ENCODE measurements around the gene TRIM31. TPM values are rescaled to one million over a fixed set of nuclear protein-coding genes. Genes with fewer than 3 reads are reported as not detected.

TRIM31 gene, protein sequence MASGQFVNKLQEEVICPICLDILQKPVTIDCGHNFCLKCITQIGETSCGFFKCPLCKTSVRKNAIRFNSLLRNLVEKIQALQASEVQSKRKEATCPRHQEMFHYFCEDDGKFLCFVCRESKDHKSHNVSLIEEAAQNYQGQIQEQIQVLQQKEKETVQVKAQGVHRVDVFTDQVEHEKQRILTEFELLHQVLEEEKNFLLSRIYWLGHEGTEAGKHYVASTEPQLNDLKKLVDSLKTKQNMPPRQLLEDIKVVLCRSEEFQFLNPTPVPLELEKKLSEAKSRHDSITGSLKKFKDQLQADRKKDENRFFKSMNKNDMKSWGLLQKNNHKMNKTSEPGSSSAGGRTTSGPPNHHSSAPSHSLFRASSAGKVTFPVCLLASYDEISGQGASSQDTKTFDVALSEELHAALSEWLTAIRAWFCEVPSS
- polyA plus RNA-seq (ENCODE audit: insufficient read length in 10 of 10), result under 1 TPM in 3 of 10 donors, not detected in 7; 0.16 to 0.38 (median 0.37) TPM
- long read RNA-seq, donor 1, result 0 reads
- long read RNA-seq, donor 2, result 0 reads
- long read RNA-seq, donor 3, result 0 reads
- long read RNA-seq, donor 4, result 0 reads
- long read RNA-seq, donor 5, result 0 reads
- long read RNA-seq, donor 6, result 0 reads
- long read RNA-seq, donor 7, result 0 reads
- long read RNA-seq, donor 8, result 0 reads
- long read RNA-seq, donor 9, result 0 reads

DNA sequence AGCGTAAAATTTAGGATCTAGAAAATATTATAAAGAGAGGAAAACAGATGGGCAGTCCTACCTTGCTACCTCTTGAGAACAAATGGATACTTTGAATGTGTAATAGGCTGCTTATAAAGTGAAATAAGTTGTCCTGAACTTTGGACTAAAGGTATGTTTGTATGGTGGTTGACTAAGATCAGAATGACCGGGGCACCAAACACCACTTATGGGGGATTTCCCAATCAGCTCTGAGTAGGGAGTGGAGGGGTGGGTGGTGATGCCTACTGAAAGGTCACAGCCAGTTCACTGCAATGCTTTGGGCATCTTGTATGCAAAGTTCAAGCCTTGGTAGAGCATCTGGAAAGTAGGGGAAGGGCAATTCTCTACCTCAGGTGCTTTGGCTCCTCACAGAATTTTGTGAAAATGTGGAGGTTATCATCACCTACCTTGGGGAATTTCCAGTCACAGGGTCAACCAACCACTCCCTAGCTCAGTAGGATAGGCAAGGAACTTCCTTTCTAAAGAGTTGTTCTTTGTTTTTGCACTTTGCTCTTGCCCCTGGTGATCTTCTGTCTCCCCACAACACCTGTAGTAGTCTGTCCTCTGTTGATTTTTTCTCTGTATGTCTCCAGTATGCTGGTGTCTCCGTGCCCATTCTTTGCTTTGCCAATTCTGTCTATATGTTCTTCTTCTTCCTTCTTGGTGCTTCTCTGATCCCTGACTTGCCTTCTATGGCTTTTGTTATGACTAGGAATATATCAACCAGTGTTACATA lies at the start of gene TRIM31:
TSS of gene TRIM31 (minus strand) at position 88 of the 757 bp plus-strand sequence. CDS start 285 bp downstream, outside the sequence.
- no peak for DNase-seq

DNA sequence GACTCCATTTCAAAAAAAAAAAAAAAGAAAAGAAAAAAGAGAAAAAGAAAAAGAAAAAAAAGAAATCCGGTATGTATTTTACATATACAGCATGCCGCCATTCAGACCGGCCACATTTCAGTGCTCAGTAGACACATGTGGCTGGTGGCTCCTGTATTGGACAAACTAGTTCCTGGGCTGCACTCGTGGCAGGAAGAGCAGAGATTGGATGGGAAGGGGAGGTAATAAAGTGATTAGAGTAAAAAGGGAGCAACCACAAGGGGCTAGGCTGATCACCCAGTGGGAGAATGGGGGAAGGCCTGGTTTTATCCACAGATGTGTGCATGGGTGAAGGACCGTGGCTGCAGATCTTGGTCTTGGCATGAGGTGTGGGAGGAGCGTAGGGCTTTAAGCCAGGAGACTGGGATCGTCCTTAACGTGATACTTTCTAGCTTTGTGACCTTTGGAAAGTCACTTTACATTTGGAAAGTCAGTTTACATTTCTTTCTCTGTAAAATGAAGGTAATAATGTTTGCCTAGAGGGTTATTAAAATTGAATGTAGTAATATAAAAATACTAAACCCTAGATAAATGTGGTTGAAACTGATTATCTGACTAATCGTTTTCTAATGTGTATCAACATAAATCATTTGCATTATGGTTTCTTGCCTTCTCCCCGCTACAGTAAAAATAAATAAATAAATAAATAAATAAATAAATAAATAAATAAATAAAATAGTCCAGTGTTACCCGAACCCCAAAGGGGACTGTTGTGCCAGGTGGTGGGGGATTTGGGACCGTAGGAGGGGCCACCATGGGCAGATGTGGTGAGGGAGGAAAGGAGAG lies 49.6 kb upstream of the TRIM31 start:
- DNase-seq, result no peak

DNA sequence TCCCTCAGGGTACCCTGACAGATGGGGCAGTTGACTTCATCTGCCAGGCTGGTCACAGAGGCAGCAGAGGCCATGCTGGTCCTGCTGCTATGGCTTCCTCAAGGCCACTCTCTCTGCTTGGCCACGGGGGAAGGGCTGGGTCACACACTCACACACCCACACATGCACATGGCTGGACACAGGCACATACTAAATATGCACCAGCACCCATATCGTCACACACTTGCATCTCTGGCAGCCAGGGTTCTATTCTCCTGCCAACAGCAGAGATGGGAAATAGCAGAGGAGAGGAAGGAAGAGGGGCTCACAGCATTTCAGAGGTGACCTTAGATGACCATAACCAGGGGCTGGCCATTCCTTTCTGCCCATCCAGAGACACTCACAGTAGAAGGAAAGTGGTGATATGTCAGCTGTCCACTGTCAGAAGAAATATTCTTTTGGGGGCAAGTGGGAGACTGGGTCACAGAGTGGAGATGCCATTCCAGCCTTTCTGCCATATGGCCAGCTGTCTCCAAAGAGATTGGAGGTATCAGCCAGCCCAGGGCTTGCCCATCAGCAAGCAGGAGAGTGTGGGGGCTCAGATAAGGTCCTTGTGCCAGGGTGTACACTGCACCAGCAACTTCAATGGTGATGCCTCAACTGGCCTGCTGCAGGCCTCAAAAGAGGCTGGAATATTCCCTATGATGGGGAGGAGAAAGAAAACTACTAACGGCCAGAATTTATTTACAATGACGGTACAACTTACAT lies 48.1 kb upstream of the TRIM31 start, which contains the start of gene TRIM10:
TSS of gene TRIM10 (minus strand) at position 427 of the 747 bp plus-strand sequence. CDS start at position 74, 353 bp downstream.
- no peak for DNase-seq

DNA sequence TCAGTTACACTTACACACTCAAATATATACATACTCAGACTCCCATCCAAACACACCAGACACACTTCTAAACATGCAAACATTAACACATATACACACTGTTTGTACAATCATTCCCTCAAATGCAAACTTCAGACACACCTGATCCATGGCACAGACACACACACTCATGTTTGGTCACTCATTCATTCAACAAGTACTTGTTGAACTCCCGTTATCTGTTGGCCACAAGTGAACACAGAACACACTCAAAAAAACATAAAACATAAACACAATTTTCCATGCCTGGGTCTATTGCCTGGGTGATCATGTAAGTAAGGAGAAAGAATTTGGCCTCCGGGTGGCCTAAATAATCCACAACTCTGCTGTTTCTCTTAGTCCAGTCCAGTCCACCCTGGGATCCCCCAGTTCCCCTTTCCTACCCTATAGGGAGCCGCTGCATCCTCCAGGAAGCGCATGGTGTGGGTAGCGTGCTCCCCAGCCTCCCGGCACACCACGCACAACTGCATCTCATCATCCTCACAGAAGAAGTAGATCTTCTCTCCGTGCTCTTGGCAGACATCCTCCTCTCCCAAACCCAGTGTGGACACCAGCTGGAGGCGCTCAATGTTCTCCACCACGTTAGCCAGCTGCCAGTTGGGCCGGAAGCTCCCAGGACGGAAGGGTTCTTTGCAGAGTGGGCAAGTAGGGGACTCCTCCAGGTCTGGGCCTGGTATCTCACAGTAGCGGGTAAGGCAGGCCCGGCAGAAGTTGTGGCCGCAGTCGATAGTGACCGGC lies 47.3 kb upstream of the TRIM31 start:
- no peak for DNase-seq

DNA sequence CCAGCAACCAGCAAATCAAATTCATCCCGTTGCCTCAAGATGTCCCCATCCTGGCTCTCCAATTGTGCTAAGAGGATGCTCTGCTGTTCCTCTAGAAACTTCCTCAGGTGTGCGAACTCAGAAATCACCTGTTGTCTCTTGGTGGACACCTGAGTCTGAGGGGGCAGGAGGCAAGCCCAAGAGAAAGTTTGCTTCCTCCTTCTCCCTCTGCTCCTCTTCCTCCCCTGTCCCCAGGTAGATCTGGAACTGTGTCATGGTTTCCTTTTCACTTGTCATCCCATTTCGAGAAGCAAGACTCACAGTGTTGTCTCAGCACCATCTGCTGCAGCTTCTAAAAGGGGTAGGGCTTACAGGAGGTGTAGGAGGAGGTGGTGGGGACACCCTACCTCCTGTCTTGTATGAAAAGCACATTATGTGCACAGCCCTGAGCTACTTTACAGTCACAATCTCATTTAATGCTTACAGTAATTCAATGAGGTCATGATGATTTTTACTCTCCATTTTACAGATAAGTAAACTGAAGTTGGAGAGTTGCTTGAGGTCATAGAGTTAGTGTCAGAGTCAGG lies 45.7 kb upstream of the TRIM31 start:
- DNase-seq, result no peak

DNA sequence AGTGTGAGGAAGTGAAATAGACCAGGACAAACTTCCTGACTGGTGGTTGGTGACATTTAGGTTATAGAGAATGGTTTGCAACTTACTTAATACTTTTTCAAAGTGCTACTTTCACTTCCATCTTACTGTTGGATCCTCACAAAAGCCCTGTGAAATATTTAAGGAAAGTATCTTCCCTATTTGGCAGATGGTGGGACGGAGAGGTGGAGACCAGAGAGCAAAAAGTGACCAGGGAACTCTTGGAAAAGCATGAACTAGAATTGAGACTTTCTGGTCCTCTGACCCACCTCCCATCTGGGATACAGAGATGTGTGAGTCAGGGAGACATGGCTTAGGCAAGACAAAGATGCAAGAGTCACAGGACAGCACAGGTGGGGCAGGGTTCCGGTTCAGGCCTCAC lies 45.1 kb upstream of the TRIM31 start:
- no peak for DNase-seq

DNA sequence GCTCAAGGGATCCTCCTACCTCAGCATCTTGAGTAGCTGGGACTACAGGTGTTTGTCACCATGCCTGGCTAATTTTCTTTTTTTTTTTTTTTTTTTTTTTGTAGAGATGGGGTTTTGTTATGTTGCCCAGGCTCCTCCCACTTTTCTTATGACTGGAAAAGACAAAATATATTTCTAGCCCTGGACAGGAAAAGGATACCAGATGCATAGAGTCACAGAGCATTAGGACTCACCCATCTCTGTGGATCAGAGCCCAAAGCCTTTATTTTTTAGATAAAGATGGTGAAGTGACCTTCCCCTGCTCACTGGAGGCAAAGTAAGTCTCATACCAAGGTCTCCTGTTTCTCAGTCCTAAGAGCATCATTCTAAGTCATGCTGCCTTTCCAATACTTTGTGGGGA lies 44.7 kb upstream of the TRIM31 start:
- no peak for DNase-seq

DNA sequence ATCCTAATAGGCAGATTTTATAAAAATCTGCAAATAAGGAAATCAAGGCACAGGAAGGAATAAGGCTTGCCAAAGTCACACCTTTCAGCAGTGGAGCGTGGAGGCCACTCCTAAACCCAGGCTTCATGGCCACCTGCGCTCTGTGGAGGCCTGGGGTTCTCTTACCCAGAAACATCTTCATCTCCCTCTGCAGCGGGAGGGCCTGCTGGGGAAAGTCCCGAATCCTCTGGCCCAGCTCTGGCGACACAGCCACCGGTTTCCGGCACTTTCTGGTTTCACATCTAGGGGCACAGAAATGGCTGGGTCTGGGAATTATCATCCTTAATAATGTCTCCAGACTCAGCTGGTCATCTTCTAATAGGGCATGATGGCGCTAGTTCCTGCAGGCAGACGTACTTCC lies 43.9 kb upstream of the TRIM31 start:
- no peak for DNase-seq

DNA sequence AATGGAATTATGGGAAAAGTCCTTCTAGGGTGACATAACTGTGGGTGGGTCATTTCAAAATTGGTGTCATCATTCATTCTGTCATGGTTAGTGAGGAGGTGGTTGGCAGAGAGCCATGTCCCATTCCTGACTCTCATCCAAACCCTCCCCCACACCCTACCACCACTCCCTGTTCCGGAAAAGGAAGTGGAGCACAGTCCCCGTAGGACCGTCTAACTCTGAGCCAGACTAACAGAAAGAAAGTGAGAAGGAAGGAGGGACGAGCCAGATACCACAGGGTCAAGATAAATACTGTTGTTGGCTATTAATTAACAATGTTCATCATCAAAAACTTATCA lies 43.3 kb upstream of the TRIM31 start:
- DNase-seq, result peak in 2 of 3 donors; percentile 16 to 26

DNA sequence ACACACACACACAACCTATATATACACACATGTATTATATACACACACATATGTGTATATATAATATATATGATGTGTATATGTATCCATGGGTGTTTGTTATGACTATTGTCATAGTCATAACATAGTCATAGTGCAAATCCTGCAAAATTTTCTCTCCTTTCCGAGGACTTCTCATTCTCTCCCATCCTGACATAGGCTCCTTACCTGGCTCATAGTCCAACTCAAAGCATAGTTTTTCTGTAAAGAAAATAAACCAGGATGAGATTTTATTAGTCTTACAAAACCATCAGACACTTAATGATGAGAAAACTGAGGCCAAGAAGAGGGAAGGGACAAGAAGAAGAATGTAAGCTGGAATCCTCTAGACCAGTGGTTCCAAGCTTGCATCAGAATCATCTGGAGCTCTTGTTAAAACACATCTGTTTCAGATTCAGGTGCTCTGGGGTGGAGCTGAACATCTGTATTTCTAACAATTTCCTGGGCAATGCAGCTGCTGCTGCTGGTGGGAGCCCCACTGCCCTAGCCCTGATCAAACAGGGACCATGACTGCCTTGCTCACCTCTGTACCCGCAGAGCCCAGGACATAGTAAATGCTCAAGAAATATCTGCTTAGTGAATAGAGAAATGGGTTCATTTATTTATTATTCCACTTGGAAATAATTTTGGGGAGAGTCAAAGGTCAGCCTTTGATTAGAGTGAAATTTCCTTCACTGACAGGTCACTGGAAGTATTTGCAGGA lies 42.8 kb upstream of the TRIM31 start:
- no peak for DNase-seq

DNA sequence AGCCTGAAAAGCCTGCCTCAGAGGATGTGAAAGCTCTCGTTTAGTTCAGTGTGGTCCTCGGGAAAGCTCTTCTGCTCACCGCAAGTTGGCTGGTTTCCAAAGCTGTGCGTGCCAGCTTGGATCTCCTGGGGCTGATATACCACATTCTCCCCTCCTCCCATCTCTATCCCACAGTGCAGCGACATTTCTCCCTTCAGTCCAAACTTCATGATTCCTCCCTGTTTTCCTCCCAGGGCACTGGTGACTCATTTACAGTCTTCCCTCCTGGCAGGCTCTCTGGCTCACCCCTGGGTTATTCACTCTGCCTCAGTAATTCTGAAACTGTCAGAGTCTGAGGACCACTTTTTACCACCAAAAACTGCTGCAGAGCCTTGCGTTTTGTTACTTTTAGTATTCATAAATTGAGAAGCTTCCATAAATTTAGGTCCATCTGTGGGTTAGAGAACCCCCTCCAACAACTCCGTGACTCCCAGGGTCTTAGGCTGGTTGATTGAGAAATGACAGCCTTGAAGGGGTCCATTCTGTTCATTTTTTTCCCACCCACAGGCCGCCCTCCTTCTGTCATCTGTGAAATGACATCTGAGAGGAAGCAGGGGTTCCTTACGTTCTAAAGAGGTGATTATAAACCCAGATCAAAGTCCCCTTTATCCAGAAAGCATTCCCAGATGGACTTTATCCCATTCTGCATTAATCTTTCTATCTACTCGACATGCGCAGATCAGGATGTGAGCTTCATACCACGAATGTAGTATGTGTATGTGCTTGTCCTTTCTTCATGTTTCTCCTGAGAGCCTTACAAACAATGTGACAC lies 42.0 kb upstream of the TRIM31 start:
- peak in 1 of 3 donors; percentile 75 for DNase-seq

DNA sequence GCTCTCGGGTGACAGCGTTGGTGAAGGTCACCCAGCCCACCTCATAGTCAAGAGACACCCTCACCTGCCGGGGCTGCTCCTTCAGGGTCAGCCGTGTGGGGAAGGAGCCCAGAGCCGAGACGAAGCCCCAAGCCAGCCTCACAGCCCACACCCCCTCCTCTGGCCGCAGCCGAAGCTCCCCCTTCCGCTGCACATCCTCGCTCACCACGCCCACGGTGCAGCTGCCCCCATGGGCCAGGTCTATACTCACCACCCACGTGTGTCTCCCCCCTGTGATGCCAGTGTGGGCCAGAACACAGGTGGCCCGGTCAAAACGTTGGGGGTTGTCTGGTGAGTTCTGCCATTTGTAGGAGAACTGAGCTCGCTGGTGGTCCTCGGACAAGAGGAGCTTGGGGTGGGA lies 41.2 kb upstream of the TRIM31 start:
- no peak for DNase-seq

DNA sequence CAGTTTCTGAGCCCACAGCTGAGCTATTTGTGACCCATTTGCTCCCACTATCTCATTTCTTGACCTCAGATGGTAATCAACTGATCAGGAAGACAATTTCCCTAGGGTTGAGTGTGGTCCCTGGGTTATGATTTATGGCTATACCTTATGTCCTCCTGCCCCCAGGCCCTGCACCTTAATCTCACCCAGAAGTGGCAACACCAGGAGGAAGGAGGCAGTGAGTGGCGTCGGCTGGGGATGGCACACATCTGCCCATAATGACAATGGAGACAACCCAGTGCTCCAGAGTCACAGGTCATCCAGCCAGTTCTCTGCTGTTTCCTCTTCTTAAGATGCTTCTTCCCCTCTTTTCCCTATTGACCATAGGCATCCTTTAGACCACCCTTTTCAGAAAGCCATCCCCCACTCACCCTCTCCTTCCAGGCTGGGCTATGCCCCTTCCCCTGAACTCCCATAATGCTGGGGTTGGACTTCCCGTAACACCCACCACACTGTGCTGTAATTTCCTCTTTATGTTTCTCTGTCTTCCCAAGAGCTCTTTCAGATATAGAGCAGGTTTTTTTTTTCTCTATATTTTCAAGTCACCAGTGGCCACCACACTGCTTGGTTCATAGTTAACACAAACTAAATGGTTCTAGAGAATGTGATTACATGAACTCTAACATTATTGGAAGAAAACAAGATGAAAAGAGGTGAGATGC lies 40.2 kb upstream of the TRIM31 start:
- DNase-seq, result no peak

DNA sequence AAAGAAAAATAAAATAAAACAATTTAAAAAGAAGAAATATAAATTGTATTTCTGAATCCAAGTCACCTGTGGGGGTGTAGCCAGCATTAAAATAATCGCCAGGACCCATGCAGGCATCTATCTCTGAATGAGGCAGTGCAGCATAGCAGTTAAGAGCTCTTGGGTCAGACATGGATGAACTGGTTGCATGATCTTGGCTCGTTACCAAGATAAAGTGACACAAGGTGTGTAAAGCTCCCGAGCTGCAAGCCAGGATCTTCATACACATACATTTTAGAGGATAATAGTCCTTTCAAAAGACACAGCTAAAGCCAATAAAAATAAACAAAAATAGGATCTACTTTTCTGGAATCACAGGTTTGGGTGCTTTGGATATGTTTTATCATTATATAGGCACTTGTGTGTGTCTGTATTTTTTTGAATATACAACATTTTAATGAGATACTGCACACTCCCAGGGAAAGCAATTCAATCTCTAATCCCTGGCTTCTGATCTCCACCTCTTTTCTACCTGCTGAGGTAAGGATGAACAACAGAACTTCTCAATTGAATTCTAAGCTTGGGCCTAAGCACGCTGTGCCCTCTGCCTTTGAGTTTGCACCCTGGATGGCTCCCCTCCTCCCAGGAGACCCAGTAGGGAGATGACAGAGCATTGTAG lies 39.3 kb upstream of the TRIM31 start:
- DNase-seq, result no peak

DNA sequence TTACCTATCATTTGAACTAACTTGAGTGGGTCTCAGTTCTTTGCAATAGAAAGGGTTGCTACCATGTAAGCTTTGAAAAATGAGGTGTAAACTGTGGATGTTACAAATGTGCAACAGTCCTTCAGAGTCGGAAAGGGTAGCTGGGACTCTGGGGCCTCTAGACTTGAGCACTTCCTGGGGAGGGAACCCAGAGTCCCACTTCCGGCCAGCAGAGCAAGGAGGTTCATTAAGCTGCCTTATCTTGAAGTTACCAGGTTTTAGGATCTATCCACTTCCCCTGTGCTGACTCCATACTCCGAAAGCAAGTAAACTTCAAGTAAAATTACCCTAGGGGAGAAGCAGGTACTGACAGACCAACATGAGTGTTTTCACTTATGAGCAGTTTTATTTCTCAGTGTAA lies 38.7 kb upstream of the TRIM31 start:
- no peak for DNase-seq

DNA sequence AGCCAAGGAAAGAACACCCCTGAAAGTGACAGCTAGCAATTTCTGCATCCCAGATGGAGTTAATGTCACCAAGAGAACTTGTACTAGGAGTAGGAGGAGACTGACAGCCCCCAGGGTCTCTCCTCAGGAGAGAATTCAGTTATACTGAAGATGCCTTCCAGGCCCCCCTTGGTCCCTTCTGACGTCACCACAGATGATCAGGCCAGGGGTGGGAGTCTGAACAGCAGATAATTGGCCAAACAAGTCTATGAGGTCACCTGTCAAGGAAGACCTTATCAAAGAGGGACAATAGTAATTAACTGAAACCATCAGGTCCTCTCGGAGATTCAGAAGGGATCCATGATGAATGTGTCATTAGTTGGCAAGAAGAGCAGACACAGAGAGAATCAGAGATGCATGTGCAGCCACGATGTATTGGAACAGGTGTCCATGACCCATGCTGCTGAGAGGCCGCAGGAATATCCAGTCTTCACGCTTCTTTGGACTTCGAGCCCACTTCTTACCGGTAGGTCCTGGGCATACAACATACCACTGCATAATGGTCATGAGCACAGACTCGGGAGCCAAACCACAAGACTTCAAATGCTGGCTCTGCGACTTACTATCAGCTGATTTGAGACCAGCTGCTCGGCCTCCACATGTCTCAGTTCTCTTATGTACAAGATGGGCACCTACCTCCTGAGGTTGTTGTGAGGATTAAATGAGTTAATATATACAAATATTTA lies 37.9 kb upstream of the TRIM31 start:
- DNase-seq, result no peak
